Smooth muscle cell (in vitro differentiated cells): Measurements from ENCODE around the gene AKAP13. TPM values are rescaled to one million over a fixed set of nuclear protein-coding genes. Genes with fewer than 3 reads are reported as not detected.

ENCODE experiments used
- DNase-seq: peaks from one replicate; lab custom pipeline; 2025; ENCODE audit not compliant: unreplicated experiment; lab: John Stamatoyannopoulos, UW
- H2AFZ ChIP-seq: fragments of 200-600 bp; sonication (generic); 2 replicates; pipeline ENCODE4 v1.6.0; 2016; ENCODE audit warnings: antibody characterized with exemption, low read depth, mild to moderate bottlenecking
- H3F3A ChIP-seq: fragments of 200-600 bp; sonication (generic); 2 replicates; pipeline ENCODE4 v1.6.0; 2017; ENCODE audit warnings: antibody characterized with exemption, low read depth
- H3K27ac ChIP-seq: fragments of 200-600 bp; sonication (generic); 2 replicates; pipeline ENCODE4 v1.5.1; 2016; ENCODE audit warnings: low read depth, mild to moderate bottlenecking
- H3K27me3 ChIP-seq: fragments of 200-600 bp; sonication (generic); 2 replicates; pipeline ENCODE4 v1.6.1; 2016; ENCODE audit warnings: low read depth, mild to moderate bottlenecking
- H3K36me3 ChIP-seq: fragments of 200-600 bp; sonication (generic); 2 replicates; pipeline ENCODE4 v1.5.1; 2016; ENCODE audit warnings: low read depth
- H3K4me1 ChIP-seq: fragments of 200-600 bp; sonication (generic); 2 replicates; pipeline ENCODE4 v1.5.1; 2016; ENCODE audit warnings: low read depth
- H3K4me2 ChIP-seq: fragments of 200-600 bp; sonication (generic); 2 replicates; pipeline ENCODE4 v1.6.0; 2016; ENCODE audit warnings: mild to moderate bottlenecking
- H3K4me3 ChIP-seq: fragments of 200-600 bp; sonication (generic); 2 replicates; pipeline ENCODE4 v1.5.1; 2016; ENCODE audit warnings: mild to moderate bottlenecking
- H3K79me2 ChIP-seq: fragments of 200-600 bp; sonication (generic); 2 replicates; pipeline ENCODE4 v1.6.0; 2016; ENCODE audit warnings: low read depth, mild to moderate bottlenecking
- H3K9ac ChIP-seq: fragments of 200-600 bp; sonication (generic); 2 replicates; pipeline ENCODE4 v1.6.0; 2016; ENCODE audit warnings: low read depth
- H3K9me3 ChIP-seq: fragments of 200-600 bp; sonication (generic); replicated peaks from 2 replicates; pipeline ENCODE4 v1.5.1; 2016; ENCODE audit warnings: low read depth
- H4K20me1 ChIP-seq: fragments of 200-600 bp; sonication (generic); 2 replicates; pipeline ENCODE4 v1.6.0; 2016; ENCODE audit warnings: low read depth
- WGBS: methylation state at CpG from one replicate; pipeline ENCODE4 v1.1.7; 2016; ENCODE audit warnings: low lambda C conversion rate; 5-methylcytosine and 5-hydroxymethylcytosine counted together
- polyA plus RNA-seq: library from polyadenylated mRNA; unstranded; fragments of >200 nt; fragmentation: Nextera tagmentation; extraction: Ambion mirVana; gene quantifications from 2 replicates; pipeline ENCODE4 v1.2.1, GENCODE V29; 2016
- total RNA-seq: library from RNA; depleted of rRNA; stranded (reverse); fragments of >200 nt; gene quantifications from 2 replicates; pipeline ENCODE4 v1.2.3, GENCODE V29; 2014
- TF ChIP-seq, protein P1 (sequence below): fragments of 200-600 bp; sonication (generic); IDR thresholded peaks from 2 replicates; pipeline ENCODE4 v1.5.1; 2017; ENCODE audit warnings: borderline replicate concordance, mild to moderate bottlenecking, antibody characterized with exemption; ENCODE audit not compliant: insufficient read depth, poor library complexity, severe bottlenecking

AKAP13 gene
- total and polyA plus RNA-seq, 2 experiments from 2014 or later, result 43.3 to 63.5 TPM

DNA sequence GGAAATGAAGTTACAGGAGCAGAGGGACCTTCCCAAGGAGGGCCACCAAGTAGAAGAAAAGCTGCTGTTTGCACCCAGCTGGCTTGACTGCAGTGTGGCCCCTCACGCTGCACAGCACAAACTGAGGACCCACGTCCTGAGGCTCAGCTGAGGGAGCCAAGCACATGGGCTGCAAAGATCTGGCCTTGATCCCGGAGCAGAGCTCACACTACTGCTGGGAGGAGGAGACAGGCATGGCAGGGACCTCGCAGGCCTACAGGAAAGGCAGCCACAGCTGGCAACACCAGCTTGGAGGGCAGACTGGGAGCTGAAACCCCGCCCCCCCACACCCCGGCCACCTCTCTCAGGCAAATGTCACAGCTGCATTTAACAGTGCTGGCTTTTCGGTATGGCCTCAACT lies 374.6 kb downstream of the AKAP13 start:
- H3K4me2 ChIP-seq, result no peak overlapping the region
- H3K9me3 ChIP-seq, result no peaks in the 10 kb centered on the region
- H3K27ac ChIP-seq, result no peak overlapping the region
- peaks cover 25% of the 10 kb centered on the region for H3K4me1 ChIP-seq
- 85% methylated on average over 7 of the region's 7 CpGs for WGBS
- H3K36me3 ChIP-seq, result no peaks in the 10 kb centered on the region
- no peak overlapping the region for H3K4me3 ChIP-seq
- no peak overlapping the region for H2AFZ ChIP-seq
- no peaks in the 10 kb centered on the region for H3K27me3 ChIP-seq
- no peak overlapping the region for H3K9ac ChIP-seq
- TF ChIP-seq, protein P1, sequence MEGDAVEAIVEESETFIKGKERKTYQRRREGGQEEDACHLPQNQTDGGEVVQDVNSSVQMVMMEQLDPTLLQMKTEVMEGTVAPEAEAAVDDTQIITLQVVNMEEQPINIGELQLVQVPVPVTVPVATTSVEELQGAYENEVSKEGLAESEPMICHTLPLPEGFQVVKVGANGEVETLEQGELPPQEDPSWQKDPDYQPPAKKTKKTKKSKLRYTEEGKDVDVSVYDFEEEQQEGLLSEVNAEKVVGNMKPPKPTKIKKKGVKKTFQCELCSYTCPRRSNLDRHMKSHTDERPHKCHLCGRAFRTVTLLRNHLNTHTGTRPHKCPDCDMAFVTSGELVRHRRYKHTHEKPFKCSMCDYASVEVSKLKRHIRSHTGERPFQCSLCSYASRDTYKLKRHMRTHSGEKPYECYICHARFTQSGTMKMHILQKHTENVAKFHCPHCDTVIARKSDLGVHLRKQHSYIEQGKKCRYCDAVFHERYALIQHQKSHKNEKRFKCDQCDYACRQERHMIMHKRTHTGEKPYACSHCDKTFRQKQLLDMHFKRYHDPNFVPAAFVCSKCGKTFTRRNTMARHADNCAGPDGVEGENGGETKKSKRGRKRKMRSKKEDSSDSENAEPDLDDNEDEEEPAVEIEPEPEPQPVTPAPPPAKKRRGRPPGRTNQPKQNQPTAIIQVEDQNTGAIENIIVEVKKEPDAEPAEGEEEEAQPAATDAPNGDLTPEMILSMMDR, result no peak
- DNase-seq, result no peak
- H3F3A ChIP-seq, result no peaks in the 10 kb centered on the region
- no peaks in the 10 kb centered on the region for H3K79me2 ChIP-seq
- no peaks in the 10 kb centered on the region for H4K20me1 ChIP-seq

DNA sequence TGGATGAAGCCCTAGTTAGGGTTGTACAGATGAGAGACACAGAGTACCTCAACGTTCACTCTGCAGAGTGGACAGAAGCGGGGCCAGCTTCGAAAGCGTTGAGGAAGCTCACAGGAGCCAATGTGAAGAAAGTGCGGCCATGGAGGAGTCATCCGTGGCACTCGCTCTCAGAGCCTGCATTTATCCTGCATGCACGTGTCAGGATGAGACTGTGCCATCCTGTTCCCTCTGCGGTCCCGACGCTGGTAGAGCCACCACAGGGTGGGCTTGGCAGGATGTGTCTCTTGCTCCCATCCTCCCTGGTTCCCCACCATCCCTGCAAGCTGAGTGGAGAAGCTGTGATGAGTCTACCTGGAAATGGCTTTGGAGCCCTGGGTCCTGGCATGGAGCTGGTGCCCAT lies 375.1 kb downstream of the AKAP13 start:
- peaks cover 20% of the 10 kb centered on the region for H3K4me1 ChIP-seq
- no peak overlapping the region for H3K4me3 ChIP-seq
- H3K9me3 ChIP-seq, result no peaks in the 10 kb centered on the region
- H3K9ac ChIP-seq, result no peak overlapping the region
- H3K27ac ChIP-seq, result no peak overlapping the region
- WGBS, result 97% methylated on average over 11 of the region's 11 CpGs
- no peaks in the 10 kb centered on the region for H3K36me3 ChIP-seq
- no peak overlapping the region for H2AFZ ChIP-seq
- TF ChIP-seq, protein P1, result no peak
- no peaks in the 10 kb centered on the region for H3F3A ChIP-seq
- H3K27me3 ChIP-seq, result no peaks in the 10 kb centered on the region
- DNase-seq, result no peak
- H4K20me1 ChIP-seq, result no peaks in the 10 kb centered on the region
- no peak overlapping the region for H3K4me2 ChIP-seq
- no peaks in the 10 kb centered on the region for H3K79me2 ChIP-seq

DNA sequence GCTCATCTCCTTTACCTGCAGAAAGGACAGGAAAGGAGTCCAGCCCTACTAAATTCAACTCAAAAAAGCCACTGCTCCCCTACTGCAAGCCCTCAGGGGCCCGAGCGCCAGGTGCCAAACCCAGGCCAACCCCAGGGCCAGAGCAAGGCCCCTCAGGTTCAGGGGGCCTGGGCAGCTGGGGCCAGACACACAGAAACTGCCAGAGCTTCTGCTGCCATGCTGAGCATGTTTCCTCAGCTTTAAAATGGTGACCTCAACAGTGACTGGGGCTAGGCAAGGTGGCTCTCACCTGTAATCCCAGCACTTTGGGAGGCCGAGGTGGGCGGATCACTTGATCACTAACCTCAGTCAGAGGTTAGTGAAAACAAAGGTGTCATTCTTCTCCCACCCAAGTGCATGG lies 375.5 kb downstream of the AKAP13 start:
- Histone ChIP-seq H3K27me3 (no peaks in the 10 kb centered on the region), H3K9me3 (no peaks in the 10 kb centered on the region), H3F3A (no peaks in the 10 kb centered on the region), H3K36me3 (no peaks in the 10 kb centered on the region), H4K20me1 (peaks cover under 1% of the 10 kb centered on the region), H3K4me1 (peaks cover 15% of the 10 kb centered on the region), H3K4me3 (no peak overlapping the region), H3K79me2 (no peaks in the 10 kb centered on the region), H3K27ac (no peak overlapping the region), H3K9ac (no peak overlapping the region), H3K4me2 (no peak overlapping the region), H2AFZ (no peak overlapping the region)
- WGBS, result over 99% methylated on average over 4 of the region's 4 CpGs
- no peak for DNase-seq
- TF ChIP-seq, protein P1, result no peak

DNA sequence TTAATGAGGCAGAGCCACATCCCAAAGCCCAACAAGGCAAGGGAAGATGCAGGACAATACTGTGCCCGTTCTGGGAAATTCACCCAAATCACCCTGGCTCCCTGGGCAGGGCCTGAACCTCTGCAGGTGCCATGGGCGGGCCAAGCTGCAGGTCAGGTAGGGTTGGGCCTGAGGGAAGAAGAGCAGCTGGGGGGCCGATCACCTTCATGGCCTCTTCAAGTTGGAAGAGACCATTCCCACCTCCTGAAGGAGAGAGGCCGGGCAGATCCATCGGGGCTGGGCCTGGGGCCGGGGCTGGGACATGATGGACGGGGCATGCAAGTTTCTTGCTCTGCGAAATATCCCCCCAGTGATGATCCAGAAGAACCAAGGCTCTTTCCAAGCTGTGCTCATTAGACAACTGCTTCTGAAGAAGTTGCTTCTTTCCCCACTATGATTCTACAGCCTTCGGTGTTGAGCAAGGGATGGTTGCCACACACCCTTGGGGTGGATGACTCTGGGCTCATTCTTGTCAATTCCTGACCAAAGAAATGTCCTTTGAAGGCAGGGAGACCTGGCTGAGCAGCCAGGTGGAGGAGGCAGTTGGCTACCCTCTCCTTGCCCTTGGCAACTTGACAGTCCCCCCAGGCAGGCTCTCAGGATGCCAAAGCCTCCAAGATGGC lies 376.1 kb downstream of the AKAP13 start:
- Histone ChIP-seq H3K27ac (no peak overlapping the region), H3K4me1 (peaks cover 9% of the 10 kb centered on the region), H3F3A (no peaks in the 10 kb centered on the region), H3K79me2 (no peaks in the 10 kb centered on the region), H4K20me1 (peaks cover 6% of the 10 kb centered on the region), H3K36me3 (no peaks in the 10 kb centered on the region), H2AFZ (no peak overlapping the region), H3K27me3 (no peaks in the 10 kb centered on the region), H3K4me2 (no peak overlapping the region), H3K4me3 (no peak overlapping the region), H3K9ac (no peak overlapping the region), H3K9me3 (no peaks in the 10 kb centered on the region)
- DNase-seq, result no peak
- TF ChIP-seq, protein P1, result no peak
- WGBS, result 95% methylated on average over 9 of the region's 9 CpGs
